Activated CD8-positive, alpha-beta T cell treated with anti-CD3 and anti-CD28 coated beads, Interleukin-2, amount 10 ng/mL, durations not matched to agents 7 days and 5 days (primary cell): ENCODE data around the gene ANXA4. TPM values are rescaled to one million over a fixed set of nuclear protein-coding genes. Genes with fewer than 3 reads are reported as not detected.
A peak's percentile ranks its signal among the peaks of the same experiment; 100 is the strongest.
"Not testable (repeated sequence)": the region's sequence is repeated elsewhere in the genome, so short reads cannot be mapped to it uniquely, and the experiment has no call there.

ENCODE experiments used
- ATAC-seq: fragments of 150-1000 bp; cut with Tn5 transposase; one replicate; pipeline ENCODE4 v1.10.0; 2021; ENCODE audit warnings: moderate library complexity
- CTCF ChIA-PET: fragments of 350-600 bp; sonication (Branson Sonifier 250); formaldehyde crosslinking; loops from one replicate; lab custom pipeline; 2021; ENCODE audit warnings: antibody characterized with exemption; lab: Charles Lee
- POLR2A ChIA-PET: fragments of 350-600 bp; sonication (Branson Sonifier 250); formaldehyde crosslinking; loops from one replicate; lab custom pipeline; 2021; ENCODE audit warnings: antibody characterized with exemption; lab: Charles Lee
- DNase-seq: peaks from one replicate; pipeline ENCODE4 v3.0.0-alpha.2; 2020
- H3K27ac Mint-ChIP-seq: one replicate; pipeline ENCODE4 v1.8.0; 2021; ENCODE audit warnings: mild to moderate bottlenecking, mixed read lengths
- H3K27me3 Mint-ChIP-seq: one replicate; pipeline ENCODE4 v1.8.0; 2021; ENCODE audit warnings: low read depth, mixed read lengths
- H3K36me3 Mint-ChIP-seq: one replicate; pipeline ENCODE4 v1.8.0; 2021; ENCODE audit warnings: low read depth, mixed read lengths
- H3K4me1 Mint-ChIP-seq: one replicate; pipeline ENCODE4 v1.8.0; 2021; ENCODE audit warnings: low read depth, mixed read lengths
- H3K4me3 Mint-ChIP-seq: one replicate; pipeline ENCODE4 v1.8.0; 2021; ENCODE audit warnings: mild to moderate bottlenecking, mixed read lengths
- H3K9me3 Mint-ChIP-seq: one replicate; pipeline ENCODE4 v1.8.0; 2022; ENCODE audit warnings: mixed read lengths; ENCODE audit not compliant: insufficient read depth
- total RNA-seq, 2 experiments: library from RNA; stranded (reverse); gene quantifications; one replicate each; pipeline ENCODE4 v1.2.3, GENCODE V29; 2021

Gene ANXA4
- total RNA-seq, 2 experiments from 2014 or later, result 53.5 to 59.5 TPM

- peaks cover 5% of the 10 kb centered on the region for H3K36me3 Mint-ChIP-seq
- H3K9me3 Mint-ChIP-seq, result no peaks in the 10 kb centered on the region
- no peak overlapping the region for H3K4me3 Mint-ChIP-seq
- ChIA-PET POLR2A (interaction anchor here (1.0 to 1.7 kb wide), 3 partner anchors 17 to 112 kb away, joined by 3 to 5 read pairs (median 4); no protein-coding TSS in a partner anchor), CTCF (interaction anchor here (0.6 to 2.6 kb wide), 11 partner anchors 10 to 191 kb away, joined by 3 to 23 read pairs (median 4); partner anchors contain the start of gene ANXA4)
- no peak for DNase-seq
- H3K27ac Mint-ChIP-seq, result no peak overlapping the region
- H3K4me1 Mint-ChIP-seq, result peaks cover 15% of the 10 kb centered on the region
- no peaks in the 10 kb centered on the region for H3K27me3 Mint-ChIP-seq
- ATAC-seq, result peak; percentile 55
These were observed 14.0 kb downstream of the ANXA4 start for GRCh38 chr2:69755862-69756467.

- no peak overlapping the region for H3K27ac Mint-ChIP-seq
- peaks cover 5% of the 10 kb centered on the region for H3K36me3 Mint-ChIP-seq
- ATAC-seq (no peak), DNase-seq (no peak)
- H3K9me3 Mint-ChIP-seq, result no peaks in the 10 kb centered on the region
- H3K4me1 Mint-ChIP-seq, result peaks cover 33% of the 10 kb centered on the region
- ChIA-PET CTCF (interaction anchor here (0.8 to 3.3 kb wide), 5 partner anchors 9 to 196 kb away, joined by 3 to 14 read pairs (median 8); no protein-coding TSS in a partner anchor), POLR2A (no interaction called here)
- H3K27me3 Mint-ChIP-seq, result no peaks in the 10 kb centered on the region
- H3K4me3 Mint-ChIP-seq, result no peak overlapping the region
These were observed 20.1 kb downstream of the ANXA4 start for GRCh38 chr2:69762025-69762424.

- H3K4me1 Mint-ChIP-seq, result peaks cover 39% of the 10 kb centered on the region
- no peak overlapping the region for H3K4me3 Mint-ChIP-seq
- DNase-seq (no peak), ATAC-seq (no peak)
- ChIA-PET POLR2A (no interaction called here), CTCF (interaction anchor here (0.8 to 3.3 kb wide), 5 partner anchors 8 to 197 kb away, joined by 3 to 14 read pairs (median 8); no protein-coding TSS in a partner anchor)
- H3K36me3 Mint-ChIP-seq, result peaks cover 10% of the 10 kb centered on the region
- H3K9me3 Mint-ChIP-seq, result no peaks in the 10 kb centered on the region
- H3K27me3 Mint-ChIP-seq, result no peaks in the 10 kb centered on the region
- no peak overlapping the region for H3K27ac Mint-ChIP-seq
These were observed 20.9 kb downstream of the ANXA4 start for GRCh38 chr2:69762513-69763494.

- ATAC-seq, H3K9me3 Mint-ChIP-seq, DNase-seq, H3K27me3 Mint-ChIP-seq, H3K36me3 Mint-ChIP-seq, POLR2A ChIA-PET, H3K4me3 Mint-ChIP-seq: not testable (repeated sequence)
- CTCF ChIA-PET, result interaction anchor here (2.5 to 3.3 kb wide), 2 partner anchors 39 to 52 kb away, joined by 8 to 14 read pairs; no protein-coding TSS in a partner anchor
- Mint-ChIP-seq H3K27ac (peak overlapping the region; percentile 31), H3K4me1 (peaks cover 45% of the 10 kb centered on the region)
These were observed 21.9 kb downstream of the ANXA4 start for GRCh38 chr2:69763831-69764230.

GRCh38 chr2:69764286-69765095, 22.6 kb downstream of the ANXA4 start:
- H3K9me3 Mint-ChIP-seq, result no peaks in the 10 kb centered on the region
- DNase-seq, result no peak
- ChIA-PET POLR2A (no interaction called here), CTCF (interaction anchor here (5.8 kb wide), 1 partner anchor 39 kb away, joined by 20 read pairs; no protein-coding TSS in a partner anchor)
- no peaks in the 10 kb centered on the region for H3K27me3 Mint-ChIP-seq
- H3K27ac Mint-ChIP-seq, result peak overlapping the region; percentile 31
- peak; percentile 49 for ATAC-seq
- no peak overlapping the region for H3K4me3 Mint-ChIP-seq
- peaks cover 50% of the 10 kb centered on the region for H3K4me1 Mint-ChIP-seq
- H3K36me3 Mint-ChIP-seq, result peaks cover 8% of the 10 kb centered on the region

GRCh38 chr2:69765096-69765380, 23.1 kb downstream of the ANXA4 start:
- Mint-ChIP-seq H3K4me3 (no peak overlapping the region), H3K27ac (peak overlapping the region; percentile 15), H3K9me3 (no peaks in the 10 kb centered on the region), H3K27me3 (no peaks in the 10 kb centered on the region), H3K4me1 (peaks cover 55% of the 10 kb centered on the region), H3K36me3 (peaks cover 8% of the 10 kb centered on the region)
- ChIA-PET CTCF (interaction anchor here (5.8 kb wide), 1 partner anchor 40 kb away, joined by 20 read pairs; no protein-coding TSS in a partner anchor), POLR2A (no interaction called here)
- DNase-seq, result no peak
- ATAC-seq, result peak; percentile 25

- no peak overlapping the region for H3K27ac Mint-ChIP-seq
- ATAC-seq (no peak), DNase-seq (no peak)
- H3K36me3 Mint-ChIP-seq, result peaks cover 8% of the 10 kb centered on the region
- peaks cover 61% of the 10 kb centered on the region for H3K4me1 Mint-ChIP-seq
- H3K27me3 Mint-ChIP-seq, result no peaks in the 10 kb centered on the region
- CTCF ChIA-PET, result interaction anchor here (0.9 to 5.8 kb wide), 2 partner anchors 8 to 41 kb away, joined by 4 to 20 read pairs; no protein-coding TSS in a partner anchor
- no peaks in the 10 kb centered on the region for H3K9me3 Mint-ChIP-seq
- H3K4me3 Mint-ChIP-seq, result no peak overlapping the region
- POLR2A ChIA-PET, result interaction anchor here (0.6 kb wide), 1 partner anchor 136 kb away, joined by 3 read pairs; no protein-coding TSS in a partner anchor
These were observed 24.1 kb downstream of the ANXA4 start for GRCh38 chr2:69766014-69766413.

DNA sequence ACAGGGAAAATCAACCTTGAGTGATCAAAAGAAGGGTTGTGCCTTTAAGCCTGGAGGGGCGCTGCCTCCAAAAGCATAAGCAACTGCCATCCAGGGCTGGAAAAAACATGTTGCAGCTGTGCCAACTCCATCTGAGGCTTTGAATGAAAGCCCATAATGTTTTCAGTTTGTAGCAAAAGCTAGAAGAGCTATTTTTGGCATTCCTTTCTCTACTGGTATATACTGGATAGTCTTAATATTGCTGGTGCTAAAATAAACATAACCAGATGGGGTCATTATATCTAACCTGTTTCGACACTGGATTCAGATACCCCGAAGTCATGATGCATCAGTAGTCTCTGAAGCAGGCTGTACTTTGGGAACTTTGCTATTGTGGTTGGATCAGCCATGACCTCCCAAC, 25.1 kb downstream of the ANXA4 start:
- no peaks in the 10 kb centered on the region for H3K9me3 Mint-ChIP-seq
- ATAC-seq (no peak), DNase-seq (no peak)
- CTCF ChIA-PET, result interaction anchor here (0.9 to 5.8 kb wide), 2 partner anchors 9 to 42 kb away, joined by 4 to 20 read pairs; no protein-coding TSS in a partner anchor
- H3K4me3 Mint-ChIP-seq, result no peak overlapping the region
- H3K27ac Mint-ChIP-seq, result no peak overlapping the region
- POLR2A ChIA-PET, result no interaction called here
- peaks cover 8% of the 10 kb centered on the region for H3K36me3 Mint-ChIP-seq
- no peaks in the 10 kb centered on the region for H3K27me3 Mint-ChIP-seq
- peaks cover 70% of the 10 kb centered on the region for H3K4me1 Mint-ChIP-seq

DNA sequence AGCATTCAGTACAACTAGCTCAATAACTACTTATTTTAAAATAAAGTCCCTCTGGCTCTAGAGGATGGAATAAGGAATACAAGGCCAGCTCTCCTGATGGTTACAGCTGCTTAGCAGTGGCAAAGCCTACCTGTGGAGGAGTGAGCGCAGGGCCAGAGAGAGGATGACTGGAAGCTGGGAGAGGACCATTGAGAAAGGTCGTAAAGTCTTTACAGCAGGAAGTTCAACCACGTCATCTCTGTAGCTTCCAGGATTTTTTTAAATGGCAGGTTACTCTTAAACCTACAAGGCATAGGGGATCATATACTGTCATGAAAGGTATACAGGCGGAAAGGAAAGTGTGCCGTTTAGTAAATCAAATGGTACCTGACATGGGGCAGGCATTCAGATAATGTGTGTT, 26.3 kb downstream of the ANXA4 start:
- no peaks in the 10 kb centered on the region for H3K9me3 Mint-ChIP-seq
- H3K4me1 Mint-ChIP-seq, result peaks cover 78% of the 10 kb centered on the region
- POLR2A ChIA-PET, result no interaction called here
- no peak overlapping the region for H3K27ac Mint-ChIP-seq
- no peak overlapping the region for H3K4me3 Mint-ChIP-seq
- DNase-seq (no peak), ATAC-seq (no peak)
- CTCF ChIA-PET, result interaction anchor here (1.1 to 5.8 kb wide), 5 partner anchors 26 to 53 kb away, joined by 3 to 20 read pairs (median 4); partner anchors contain the start of gene ANXA4
- H3K27me3 Mint-ChIP-seq, result no peaks in the 10 kb centered on the region
- peaks cover 8% of the 10 kb centered on the region for H3K36me3 Mint-ChIP-seq

DNA sequence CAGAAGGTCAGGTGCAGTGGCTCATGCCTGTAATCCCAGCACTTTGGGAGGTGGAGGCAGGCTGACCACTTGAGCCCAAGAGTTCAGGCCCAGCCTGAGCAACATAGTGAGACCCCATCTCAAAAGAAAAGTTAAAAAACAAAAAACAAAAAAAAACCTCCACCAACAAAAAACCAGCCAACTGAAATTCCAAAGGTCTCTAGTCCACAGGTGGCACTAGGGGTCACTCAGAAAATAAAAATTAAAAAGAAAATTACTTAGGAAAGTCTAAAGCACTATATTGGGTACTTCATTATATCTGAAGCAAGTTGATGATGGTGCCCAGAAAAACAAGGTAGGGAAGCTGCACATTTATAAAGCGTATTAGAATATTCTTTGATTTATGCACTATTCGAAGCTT, 26.9 kb downstream of the ANXA4 start:
- peaks cover 8% of the 10 kb centered on the region for H3K36me3 Mint-ChIP-seq
- H3K27ac Mint-ChIP-seq, result no peak overlapping the region
- DNase-seq, result no peak
- ATAC-seq, result no peak
- H3K9me3 Mint-ChIP-seq, result no peaks in the 10 kb centered on the region
- ChIA-PET CTCF (interaction anchor here (1.1 to 5.8 kb wide), 3 partner anchors 27 to 48 kb away, joined by 4 to 20 read pairs (median 4); partner anchors contain the start of gene ANXA4), POLR2A (no interaction called here)
- H3K4me1 Mint-ChIP-seq, result peaks cover 80% of the 10 kb centered on the region
- H3K27me3 Mint-ChIP-seq, result no peaks in the 10 kb centered on the region
- no peak overlapping the region for H3K4me3 Mint-ChIP-seq

DNA sequence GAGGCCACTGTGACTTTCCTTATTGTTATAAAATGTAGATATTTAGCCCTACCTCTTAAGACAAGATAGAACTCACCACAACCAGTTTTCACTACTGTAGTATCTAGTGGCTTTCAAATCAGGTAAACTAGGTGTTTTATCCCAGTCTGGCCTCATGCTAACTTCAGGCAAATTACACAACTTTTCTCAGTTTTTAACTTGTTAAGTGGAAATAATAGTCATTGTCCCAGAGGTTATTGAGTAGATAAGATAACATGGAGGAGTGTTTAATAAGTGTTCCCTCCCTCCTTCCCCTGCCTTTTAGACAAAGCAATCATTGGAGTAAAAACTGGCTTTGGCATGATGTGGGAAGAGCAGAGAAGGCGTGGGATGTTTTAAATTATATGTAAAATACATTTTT, 27.3 kb downstream of the ANXA4 start:
- ChIA-PET POLR2A (no interaction called here), CTCF (interaction anchor here (1.1 to 5.8 kb wide), 3 partner anchors 27 to 47 kb away, joined by 4 to 20 read pairs (median 4); partner anchors contain the start of gene ANXA4)
- DNase-seq (no peak), ATAC-seq (no peak)
- H3K27ac Mint-ChIP-seq, result peak overlapping the region; percentile 73
- H3K9me3 Mint-ChIP-seq, result no peaks in the 10 kb centered on the region
- peaks cover 79% of the 10 kb centered on the region for H3K4me1 Mint-ChIP-seq
- peaks cover 8% of the 10 kb centered on the region for H3K36me3 Mint-ChIP-seq
- H3K27me3 Mint-ChIP-seq, result no peaks in the 10 kb centered on the region
- H3K4me3 Mint-ChIP-seq, result no peak overlapping the region
